D721Med (cell line): Measurements from ENCODE around the gene WARS2.

ENCODE experiments used
- DNase-seq: peaks from one replicate; pipeline ENCODE4 v3.0.0; 2011; ENCODE audit warnings: low spot score; ENCODE audit not compliant: insufficient read length
- FAIRE-seq: peaks from 2 replicates; lab custom pipeline; 2011; peaks lifted over from hg19 to GRCh38; lab: Jason Lieb, UNC
- CTCF ChIP-seq: IDR thresholded peaks from 2 replicates; pipeline ENCODE4 v1.5.1; 2012; ENCODE audit warnings: mild to moderate bottlenecking, control low read depth; ENCODE audit not compliant: insufficient read depth; ENCODE audit errors: missing control alignments

The WARS2 gene

DNA sequence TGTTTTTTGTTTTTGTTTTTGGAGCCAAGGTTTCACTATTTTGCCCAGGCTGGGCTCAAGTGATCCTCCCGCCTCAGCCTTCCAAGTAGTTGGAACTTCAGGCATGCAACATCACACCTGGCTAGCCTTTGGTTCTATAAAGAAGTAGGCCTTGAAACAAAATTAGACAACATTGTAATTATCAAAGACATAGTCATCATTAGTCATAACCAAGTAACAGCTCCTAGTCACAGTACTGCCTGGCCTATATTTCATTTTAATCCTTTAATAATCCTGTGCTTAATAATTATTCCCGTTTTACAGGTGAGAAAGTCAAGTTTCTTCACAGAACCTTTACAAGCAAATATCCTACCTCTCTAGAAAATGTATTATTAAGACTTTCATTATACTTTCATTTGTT lies 100.0 kb downstream of the WARS2 start:
- FAIRE-seq (no peak), DNase-seq (no peak)
- TF ChIP-seq CTCF, result no peak

DNA sequence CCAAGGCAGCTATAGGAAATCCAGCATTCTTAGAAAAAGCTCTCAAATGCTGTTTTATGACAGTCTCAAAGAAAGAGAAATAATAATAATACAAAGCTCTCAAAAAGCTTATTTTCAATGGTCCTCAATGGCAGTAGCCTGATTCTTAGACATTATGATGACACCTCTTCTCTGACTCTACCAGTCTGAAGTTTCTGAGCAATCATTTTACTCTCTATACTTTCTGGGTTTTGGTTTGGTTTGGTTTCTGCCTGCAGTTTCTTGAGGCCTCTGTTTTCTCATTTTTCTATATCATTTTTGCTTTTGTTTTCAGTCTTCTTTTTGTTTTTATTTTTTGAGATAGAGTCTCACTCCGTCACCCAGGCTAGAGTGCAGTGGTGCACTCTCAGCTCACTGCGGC lies 102.1 kb downstream of the WARS2 start:
- FAIRE-seq (no peak), DNase-seq (no peak)
- no peak for TF ChIP-seq CTCF

GRCh38 chr1:119034359-119034758 lies 106.1 kb downstream of the WARS2 start:
- FAIRE-seq (no peak), DNase-seq (no peak)
- no peak for TF ChIP-seq CTCF

- no peak for DNase-seq
- no peak for TF ChIP-seq CTCF
- no peak for FAIRE-seq
Observed at GRCh38 chr1:119032986-119033385, 107.5 kb downstream of the WARS2 start.

DNA sequence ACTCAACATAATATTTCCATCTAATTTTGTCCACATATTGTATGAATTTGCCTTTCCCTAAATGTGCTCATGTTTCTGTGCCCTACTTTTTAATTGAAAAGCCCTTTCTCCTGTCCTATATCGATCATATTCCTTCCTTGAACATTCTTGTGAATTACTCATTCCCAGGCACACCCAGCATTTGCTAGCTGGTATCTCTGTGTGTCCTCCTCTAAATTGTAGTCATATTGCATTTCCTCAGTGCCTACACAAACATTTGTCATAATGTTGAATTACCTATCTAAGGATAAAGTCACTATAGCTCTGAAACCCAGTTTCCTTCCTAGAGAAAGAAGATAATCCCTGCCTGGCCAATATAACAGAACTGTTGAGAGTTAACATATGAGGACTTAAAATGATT lies 112.7 kb downstream of the WARS2 start:
- TF ChIP-seq CTCF, result no peak
- no peak for DNase-seq
- no peak for FAIRE-seq

- DNase-seq (no peak), FAIRE-seq (no peak)
- no peak for TF ChIP-seq CTCF
Observed at GRCh38 chr1:119026956-119027355, 113.5 kb downstream of the WARS2 start.

DNA sequence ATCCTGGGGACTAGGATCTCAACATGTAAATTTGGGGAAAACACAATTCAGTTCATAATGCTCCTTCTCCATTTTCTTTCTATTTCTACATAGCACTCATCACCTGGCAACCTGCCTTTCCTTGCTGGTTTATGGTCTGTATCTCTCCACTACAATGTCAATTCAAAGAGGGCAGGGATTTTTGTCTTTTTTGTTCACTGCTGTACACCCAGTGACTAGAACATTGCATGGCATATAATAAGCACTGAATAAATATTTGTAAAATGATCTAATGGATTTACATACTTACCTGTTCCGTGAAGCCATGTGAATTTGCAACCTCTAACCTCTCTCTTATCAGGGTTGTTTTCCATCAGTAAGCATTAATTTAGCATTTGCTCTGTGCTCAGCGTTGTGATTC lies 124.9 kb downstream of the WARS2 start:
- no peak for TF ChIP-seq CTCF
- FAIRE-seq (no peak), DNase-seq (no peak)
